PC-3 (cell line): Measurements from ENCODE around the gene GSTT2.
"Not testable (repeated sequence)": the region's sequence is repeated elsewhere in the genome, so short reads cannot be mapped to it uniquely, and the experiment has no call there.

Source experiments
- EZH2 ChIP-seq: fragments of 300-600 bp; sonication (generic); IDR thresholded peaks from one replicate; pipeline ENCODE4 v1.6.1; 2017; ENCODE audit warnings: antibody characterized with exemption, mild to moderate bottlenecking, low read length; ENCODE audit not compliant: unreplicated experiment
- TF ChIP-seq, protein P1 (sequence below): fragments of 300-600 bp; sonication (generic); conservative IDR thresholded peaks from 2 replicates; pipeline ENCODE4 v1.5.1; 2017; ENCODE audit warnings: antibody characterized with exemption, low read depth, mild to moderate bottlenecking, low read length

DNA sequence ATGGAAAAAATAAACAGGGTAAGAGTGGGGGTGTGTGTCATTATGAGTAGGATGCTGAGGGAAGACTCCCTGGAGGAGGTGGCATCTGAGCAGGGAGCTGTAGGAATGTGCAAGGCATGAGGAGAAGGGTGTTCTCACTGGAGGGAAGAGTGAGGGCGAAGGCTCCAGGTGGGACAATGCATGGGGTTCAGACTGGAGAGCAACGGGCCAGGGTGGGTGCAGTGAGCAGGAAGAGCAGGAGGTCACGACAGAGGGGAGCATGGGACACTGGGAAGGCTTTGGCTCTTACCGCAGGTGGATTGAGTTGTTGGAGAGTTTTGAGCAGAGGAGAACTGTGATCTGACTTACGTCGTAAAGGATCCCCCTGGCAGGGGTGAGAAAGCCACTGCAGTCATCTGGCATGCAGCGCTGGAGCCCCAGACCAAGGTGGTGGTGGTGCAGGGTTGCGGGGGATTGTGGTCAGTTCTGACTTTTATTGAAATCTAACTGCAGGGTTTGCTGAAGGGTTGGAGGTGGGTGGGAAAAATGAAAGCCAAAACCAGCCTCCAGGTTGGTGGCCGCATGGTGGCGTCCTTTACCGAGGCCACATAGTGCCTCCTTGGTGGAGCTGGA is 27.0 kb upstream of the GSTT2 start:
- not testable (repeated sequence) for TF ChIP-seq EZH2
- TF ChIP-seq, protein P1, sequence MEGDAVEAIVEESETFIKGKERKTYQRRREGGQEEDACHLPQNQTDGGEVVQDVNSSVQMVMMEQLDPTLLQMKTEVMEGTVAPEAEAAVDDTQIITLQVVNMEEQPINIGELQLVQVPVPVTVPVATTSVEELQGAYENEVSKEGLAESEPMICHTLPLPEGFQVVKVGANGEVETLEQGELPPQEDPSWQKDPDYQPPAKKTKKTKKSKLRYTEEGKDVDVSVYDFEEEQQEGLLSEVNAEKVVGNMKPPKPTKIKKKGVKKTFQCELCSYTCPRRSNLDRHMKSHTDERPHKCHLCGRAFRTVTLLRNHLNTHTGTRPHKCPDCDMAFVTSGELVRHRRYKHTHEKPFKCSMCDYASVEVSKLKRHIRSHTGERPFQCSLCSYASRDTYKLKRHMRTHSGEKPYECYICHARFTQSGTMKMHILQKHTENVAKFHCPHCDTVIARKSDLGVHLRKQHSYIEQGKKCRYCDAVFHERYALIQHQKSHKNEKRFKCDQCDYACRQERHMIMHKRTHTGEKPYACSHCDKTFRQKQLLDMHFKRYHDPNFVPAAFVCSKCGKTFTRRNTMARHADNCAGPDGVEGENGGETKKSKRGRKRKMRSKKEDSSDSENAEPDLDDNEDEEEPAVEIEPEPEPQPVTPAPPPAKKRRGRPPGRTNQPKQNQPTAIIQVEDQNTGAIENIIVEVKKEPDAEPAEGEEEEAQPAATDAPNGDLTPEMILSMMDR = not testable (repeated sequence)
